H9 (cell line): Measurements from ENCODE around the gene NLN. TPM values are rescaled to one million over a fixed set of nuclear protein-coding genes. Genes with fewer than 3 reads are reported as not detected.

Experiments used
- DNase-seq: peaks from one replicate; pipeline ENCODE4 v3.0.0-alpha.2; 2017
- H2AFZ ChIP-seq: one replicate; pipeline ENCODE4 v1.6.1; 2013; ENCODE audit warnings: mild to moderate bottlenecking, low read length, control low read depth, moderate library complexity
- H2AK5ac ChIP-seq: 2 replicates; pipeline ENCODE4 v1.6.1; 2013; ENCODE audit warnings: low read length, control low read depth, mixed read lengths; ENCODE audit not compliant: insufficient read length
- H2BK120ac ChIP-seq: one replicate; pipeline ENCODE4 v1.6.1; 2013; ENCODE audit warnings: low read depth, mild to moderate bottlenecking, low read length, control low read depth, inconsistent platforms; ENCODE audit not compliant: poor library complexity, severe bottlenecking
- H2BK12ac ChIP-seq: 2 replicates; pipeline ENCODE4 v1.6.1; 2013; ENCODE audit warnings: low read length, control low read depth, mixed read lengths, low read depth; ENCODE audit not compliant: insufficient read length
- H2BK15ac ChIP-seq: 2 replicates; pipeline ENCODE4 v1.6.1; 2013; ENCODE audit warnings: low read depth, low read length, control low read depth
- H2BK20ac ChIP-seq: one replicate; pipeline ENCODE4 v1.6.1; 2013; ENCODE audit warnings: low read depth, mild to moderate bottlenecking, low read length, control low read depth, inconsistent platforms; ENCODE audit not compliant: poor library complexity, severe bottlenecking
- H2BK5ac ChIP-seq: 2 replicates; pipeline ENCODE4 v1.6.1; 2013; ENCODE audit warnings: low read length, control low read depth, mixed read lengths; ENCODE audit not compliant: insufficient read length
- H3K14ac ChIP-seq: 2 replicates; pipeline ENCODE4 v1.6.1; 2013; ENCODE audit warnings: low read length, control low read depth; ENCODE audit not compliant: insufficient read depth
- H3K18ac ChIP-seq: 2 replicates; pipeline ENCODE4 v1.6.1; 2013; ENCODE audit warnings: low read depth, mild to moderate bottlenecking, mixed read lengths, low read length, control low read depth; ENCODE audit not compliant: insufficient read length
- H3K23ac ChIP-seq: 2 replicates; pipeline ENCODE4 v1.6.1; 2013; ENCODE audit warnings: low read length, control low read depth, mixed read lengths, low read depth; ENCODE audit not compliant: insufficient read length
- H3K23me2 ChIP-seq: 2 replicates; pipeline ENCODE4 v1.6.1; 2013; ENCODE audit warnings: low read depth, mild to moderate bottlenecking, mixed read lengths, low read length, control low read depth; ENCODE audit not compliant: insufficient read length, poor library complexity, severe bottlenecking
- H3K27ac ChIP-seq: 2 replicates; pipeline ENCODE4 v1.5.1; 2013; ENCODE audit warnings: low read length, control low read depth, mixed read lengths, low read depth; ENCODE audit not compliant: insufficient read length
- H3K27me3 ChIP-seq: 2 replicates; pipeline ENCODE4 v1.6.1; 2013; ENCODE audit warnings: low read length, control low read depth, inconsistent platforms; ENCODE audit not compliant: insufficient read depth
- H3K4ac ChIP-seq: 2 replicates; pipeline ENCODE4 v1.6.1; 2013; ENCODE audit warnings: low read depth, mild to moderate bottlenecking, control low read depth, inconsistent platforms, low read length, moderate library complexity
- H3K4me1 ChIP-seq: 2 replicates; pipeline ENCODE4 v1.6.1; 2013; ENCODE audit warnings: low read length, control low read depth, inconsistent platforms; ENCODE audit not compliant: insufficient read depth
- H3K4me2 ChIP-seq: 2 replicates; pipeline ENCODE4 v1.6.1; 2013; ENCODE audit warnings: low read length, control low read depth, mixed read lengths; ENCODE audit not compliant: insufficient read length, insufficient read depth
- H3K56ac ChIP-seq: 2 replicates; pipeline ENCODE4 v1.6.1; 2013; ENCODE audit warnings: low read depth, mild to moderate bottlenecking, mixed read lengths, low read length, control low read depth; ENCODE audit not compliant: insufficient read length
- H3K79me1 ChIP-seq: 2 replicates; pipeline ENCODE4 v1.6.1; 2013; ENCODE audit warnings: low read depth, mild to moderate bottlenecking, moderate library complexity, low read length, control low read depth, inconsistent platforms; ENCODE audit not compliant: insufficient read depth, poor library complexity, severe bottlenecking
- H3K79me2 ChIP-seq: 2 replicates; pipeline ENCODE4 v1.6.1; 2013; ENCODE audit warnings: low read length, control low read depth, inconsistent platforms; ENCODE audit not compliant: insufficient read depth
- H3K9ac ChIP-seq: 2 replicates; pipeline ENCODE4 v1.6.1; 2013; ENCODE audit warnings: low read length, control low read depth, mixed read lengths; ENCODE audit not compliant: insufficient read length; ENCODE audit errors: extremely low read depth
- H3K9me3 ChIP-seq: one replicate; pipeline ENCODE4 v1.6.1; 2013; ENCODE audit warnings: low read depth, low read length, inconsistent platforms; ENCODE audit not compliant: control insufficient read depth
- H3T11ph ChIP-seq: one replicate; pipeline ENCODE4 v1.6.1; 2013; ENCODE audit warnings: mild to moderate bottlenecking, low read length, control low read depth, inconsistent platforms
- H4K20me1 ChIP-seq: one replicate; pipeline ENCODE4 v1.6.1; 2013; ENCODE audit not compliant: control insufficient read depth, insufficient read length, insufficient read depth
- H4K5ac ChIP-seq: 2 replicates; pipeline ENCODE4 v1.6.1; 2013; ENCODE audit warnings: low read depth, mild to moderate bottlenecking, mixed read lengths, low read length, control low read depth; ENCODE audit not compliant: insufficient read length
- H4K8ac ChIP-seq: replicated peaks from 2 replicates; pipeline ENCODE4 v1.6.1; 2013; ENCODE audit warnings: low read length, control low read depth, mixed read lengths, low read depth; ENCODE audit not compliant: insufficient read length
- H4K91ac ChIP-seq: 2 replicates; pipeline ENCODE4 v1.6.1; 2013; ENCODE audit warnings: low read depth, mild to moderate bottlenecking, moderate library complexity, mixed read lengths, low read length, control low read depth; ENCODE audit not compliant: insufficient read length
- H3K27ac Mint-ChIP-seq, 3 experiments: 2 replicates in 2 of 3; 3 replicates in 1 of 3; pipeline ENCODE4 v1.8.0; 2020 to 2021; ENCODE audit warnings: mixed read lengths in 3 of 3, mild to moderate bottlenecking in 1 of 3, moderate library complexity in 1 of 3
- H3K27me3 Mint-ChIP-seq: 2 replicates; pipeline ENCODE4 v1.8.0; 2021; ENCODE audit warnings: low read depth, mild to moderate bottlenecking, moderate library complexity, mixed read lengths
- H3K36me3 Mint-ChIP-seq, 3 experiments: 2 replicates in 2 of 3; 3 replicates in 1 of 3; pipeline ENCODE4 v1.8.0; 2020 to 2021; ENCODE audit warnings: low read depth in 3 of 3, mixed read lengths in 3 of 3; ENCODE audit not compliant: insufficient read depth in 1 of 3
- H3K4me1 Mint-ChIP-seq, 2 experiments: 2 replicates each; pipeline ENCODE4 v1.8.0; 2020; ENCODE audit warnings: mixed read lengths in 2 of 2
- H3K4me3 Mint-ChIP-seq, 2 experiments: 2 replicates in 1 of 2; 3 replicates in 1 of 2; pipeline ENCODE4 v1.8.0; 2020 to 2021; ENCODE audit warnings: mild to moderate bottlenecking in 2 of 2, mixed read lengths in 2 of 2, moderate library complexity in 1 of 2
- H3K9me3 Mint-ChIP-seq, 2 experiments: 2 replicates in 1 of 2; 3 replicates in 1 of 2; pipeline ENCODE4 v1.8.0; 2020; ENCODE audit warnings: mild to moderate bottlenecking in 2 of 2, mixed read lengths in 2 of 2, moderate library complexity in 1 of 2
- CTCF ChIP-seq: fragments of 200-600 bp; sonication (generic); conservative IDR thresholded peaks from 3 replicates; pipeline ENCODE4 v1.8.0; 2021; ENCODE audit warnings: antibody characterized with exemption, mild to moderate bottlenecking
- total RNA-seq: library from RNA; stranded (reverse); gene quantifications from 2 replicates; pipeline ENCODE4 v1.2.1, GENCODE V29; 2021

NLN gene
- total RNA-seq, 1 experiment from 2014 or later = 137 TPM

DNA sequence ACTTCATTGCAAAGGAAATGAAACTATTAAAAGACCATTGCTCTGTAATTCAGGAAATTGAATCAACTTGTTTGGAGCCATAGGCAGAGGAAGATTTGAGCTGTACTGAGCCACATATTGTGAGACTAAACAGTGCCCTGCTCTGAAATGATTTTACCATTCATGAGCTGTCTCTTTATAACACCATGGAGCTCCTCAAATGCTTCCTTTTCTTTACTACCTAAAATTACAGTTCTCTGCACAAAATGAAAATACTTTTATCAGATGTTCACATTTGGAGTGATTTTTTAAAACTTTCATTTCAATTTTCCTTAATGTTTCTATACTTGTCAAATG lies 97.9 kb downstream of the NLN start:
- H3K18ac ChIP-seq = no peak overlapping the region
- H4K20me1 ChIP-seq = no peaks in the 10 kb centered on the region
- no peak overlapping the region for H4K5ac ChIP-seq
- no peaks in the 10 kb centered on the region for H3K9me3 Mint-ChIP-seq
- no peak overlapping the region for H2AFZ ChIP-seq
- H3K27ac ChIP-seq = no peak overlapping the region
- H3K23me2 ChIP-seq = no peaks in the 10 kb centered on the region
- H3K4ac ChIP-seq = no peak overlapping the region
- no peak overlapping the region for H3K9ac ChIP-seq
- H3K23ac ChIP-seq = no peak overlapping the region
- no peak overlapping the region for H3K14ac ChIP-seq
- no peaks in the 10 kb centered on the region for H3K27me3 ChIP-seq
- H2BK20ac ChIP-seq = no peak overlapping the region
- peaks cover 11 to 55% (median 51%) of the 10 kb centered on the region in 3 experiments for H3K36me3 Mint-ChIP-seq
- no peak for DNase-seq
- H2BK15ac ChIP-seq = no peak overlapping the region
- no peak overlapping the region for H2BK120ac ChIP-seq
- H3K79me2 ChIP-seq = no peaks in the 10 kb centered on the region
- no peak overlapping the region for H4K8ac ChIP-seq
- no peak for TF ChIP-seq CTCF
- H3K4me2 ChIP-seq = no peak overlapping the region
- peaks cover 12 to 26% of the 10 kb centered on the region in 2 experiments for H3K4me1 Mint-ChIP-seq
- peak overlapping the region in 1 of 3 experiments; percentile 67; a peak in 2 of 7 replicates for H3K27ac Mint-ChIP-seq
- H3K4me3 Mint-ChIP-seq = no peak overlapping the region
- no peak overlapping the region for H4K91ac ChIP-seq
- no peaks in the 10 kb centered on the region for H3K27me3 Mint-ChIP-seq
- no peaks in the 10 kb centered on the region for H3K9me3 ChIP-seq
- H3K4me1 ChIP-seq = no peaks in the 10 kb centered on the region
- no peak overlapping the region for H3T11ph ChIP-seq
- H2BK12ac ChIP-seq = no peak overlapping the region
- H3K56ac ChIP-seq = no peak overlapping the region
- H3K79me1 ChIP-seq = no peaks in the 10 kb centered on the region
- no peak overlapping the region for H2BK5ac ChIP-seq
- no peak overlapping the region for H2AK5ac ChIP-seq
